Smooth muscle cell (in vitro differentiated cells): Measurements from ENCODE around the gene DYNC1I1. TPM values are rescaled to one million over a fixed set of nuclear protein-coding genes. Genes with fewer than 3 reads are reported as not detected.

Experiments
- DNase-seq: peaks from one replicate; lab custom pipeline; 2025; ENCODE audit not compliant: unreplicated experiment; lab: John Stamatoyannopoulos, UW
- H2AFZ ChIP-seq: fragments of 200-600 bp; sonication (generic); 2 replicates; pipeline ENCODE4 v1.6.0; 2016; ENCODE audit warnings: antibody characterized with exemption, low read depth, mild to moderate bottlenecking
- H3F3A ChIP-seq: fragments of 200-600 bp; sonication (generic); 2 replicates; pipeline ENCODE4 v1.6.0; 2017; ENCODE audit warnings: antibody characterized with exemption, low read depth
- H3K27ac ChIP-seq: fragments of 200-600 bp; sonication (generic); 2 replicates; pipeline ENCODE4 v1.5.1; 2016; ENCODE audit warnings: low read depth, mild to moderate bottlenecking
- H3K27me3 ChIP-seq: fragments of 200-600 bp; sonication (generic); 2 replicates; pipeline ENCODE4 v1.6.1; 2016; ENCODE audit warnings: low read depth, mild to moderate bottlenecking
- H3K36me3 ChIP-seq: fragments of 200-600 bp; sonication (generic); 2 replicates; pipeline ENCODE4 v1.5.1; 2016; ENCODE audit warnings: low read depth
- H3K4me1 ChIP-seq: fragments of 200-600 bp; sonication (generic); 2 replicates; pipeline ENCODE4 v1.5.1; 2016; ENCODE audit warnings: low read depth
- H3K4me2 ChIP-seq: fragments of 200-600 bp; sonication (generic); 2 replicates; pipeline ENCODE4 v1.6.0; 2016; ENCODE audit warnings: mild to moderate bottlenecking
- H3K4me3 ChIP-seq: fragments of 200-600 bp; sonication (generic); 2 replicates; pipeline ENCODE4 v1.5.1; 2016; ENCODE audit warnings: mild to moderate bottlenecking
- H3K79me2 ChIP-seq: fragments of 200-600 bp; sonication (generic); 2 replicates; pipeline ENCODE4 v1.6.0; 2016; ENCODE audit warnings: low read depth, mild to moderate bottlenecking
- H3K9ac ChIP-seq: fragments of 200-600 bp; sonication (generic); 2 replicates; pipeline ENCODE4 v1.6.0; 2016; ENCODE audit warnings: low read depth
- H3K9me3 ChIP-seq: fragments of 200-600 bp; sonication (generic); replicated peaks from 2 replicates; pipeline ENCODE4 v1.5.1; 2016; ENCODE audit warnings: low read depth
- H4K20me1 ChIP-seq: fragments of 200-600 bp; sonication (generic); 2 replicates; pipeline ENCODE4 v1.6.0; 2016; ENCODE audit warnings: low read depth
- CTCF ChIP-seq: fragments of 200-600 bp; sonication (generic); IDR thresholded peaks from 2 replicates; pipeline ENCODE4 v1.5.1; 2017; ENCODE audit warnings: borderline replicate concordance, mild to moderate bottlenecking, antibody characterized with exemption; ENCODE audit not compliant: insufficient read depth, poor library complexity, severe bottlenecking
- WGBS: methylation state at CpG from one replicate; pipeline ENCODE4 v1.1.7; 2016; ENCODE audit warnings: low lambda C conversion rate; 5-methylcytosine and 5-hydroxymethylcytosine counted together
- polyA plus RNA-seq: library from polyadenylated mRNA; unstranded; fragments of >200 nt; fragmentation: Nextera tagmentation; extraction: Ambion mirVana; gene quantifications from 2 replicates; pipeline ENCODE4 v1.2.1, GENCODE V29; 2016
- total RNA-seq: library from RNA; depleted of rRNA; stranded (reverse); fragments of >200 nt; gene quantifications from 2 replicates; pipeline ENCODE4 v1.2.3, GENCODE V29; 2014

Gene DYNC1I1
- total and polyA plus RNA-seq, 2 experiments from 2014 or later = 1.1 to 2.4 TPM

- H3K4me3 ChIP-seq = no peak overlapping the region
- H3K4me2 ChIP-seq = no peak overlapping the region
- no peaks in the 10 kb centered on the region for H3K9me3 ChIP-seq
- TF ChIP-seq CTCF = no peak
- H3K9ac ChIP-seq = no peak overlapping the region
- 95% methylated on average over 4 of the region's 4 CpGs for WGBS
- no peaks in the 10 kb centered on the region for H3F3A ChIP-seq
- no peak overlapping the region for H3K27ac ChIP-seq
- H3K79me2 ChIP-seq = no peaks in the 10 kb centered on the region
- H2AFZ ChIP-seq = no peak overlapping the region
- H3K36me3 ChIP-seq = no peaks in the 10 kb centered on the region
- H3K27me3 ChIP-seq = no peaks in the 10 kb centered on the region
- no peaks in the 10 kb centered on the region for H3K4me1 ChIP-seq
- no peak for DNase-seq
- no peaks in the 10 kb centered on the region for H4K20me1 ChIP-seq
Observed at GRCh38 chr7:95874541-95875265, 102.3 kb downstream of the DYNC1I1 start.

GRCh38 chr7:95875519-95875918 lies 103.2 kb downstream of the DYNC1I1 start:
- Histone ChIP-seq H3K9ac (no peak overlapping the region), H3K27ac (no peak overlapping the region), H3F3A (no peaks in the 10 kb centered on the region), H3K27me3 (no peaks in the 10 kb centered on the region), H3K4me3 (no peak overlapping the region), H3K4me2 (no peak overlapping the region), H3K9me3 (no peaks in the 10 kb centered on the region), H4K20me1 (no peaks in the 10 kb centered on the region), H3K36me3 (no peaks in the 10 kb centered on the region), H2AFZ (no peak overlapping the region), H3K79me2 (no peaks in the 10 kb centered on the region), H3K4me1 (no peaks in the 10 kb centered on the region)
- no peak for DNase-seq
- no peak for TF ChIP-seq CTCF

DNA sequence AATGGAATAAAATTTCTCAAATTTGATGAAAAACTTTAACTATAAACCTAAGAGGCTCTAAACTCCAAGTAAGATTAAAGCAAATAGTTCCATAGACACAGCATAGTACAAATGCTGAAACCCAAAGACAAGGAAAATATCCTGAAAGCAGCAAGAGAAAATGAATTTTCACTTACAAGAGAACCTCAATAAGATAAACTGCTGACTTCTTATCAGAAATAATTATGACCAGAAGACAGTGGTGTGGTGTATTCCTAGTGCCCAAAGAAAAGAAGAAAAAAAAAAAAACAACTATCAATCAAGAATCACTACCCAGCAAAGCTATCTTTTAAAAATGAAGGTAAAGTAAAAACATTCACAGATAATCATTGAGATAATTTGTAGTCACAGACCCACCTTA lies 106.3 kb downstream of the DYNC1I1 start:
- Histone ChIP-seq H3K4me1 (no peaks in the 10 kb centered on the region), H4K20me1 (no peaks in the 10 kb centered on the region), H3K36me3 (no peaks in the 10 kb centered on the region), H3K4me3 (no peak overlapping the region), H3K9ac (no peak overlapping the region), H3F3A (no peaks in the 10 kb centered on the region), H2AFZ (no peak overlapping the region), H3K27ac (no peak overlapping the region), H3K9me3 (no peaks in the 10 kb centered on the region), H3K4me2 (no peak overlapping the region), H3K79me2 (no peaks in the 10 kb centered on the region), H3K27me3 (no peaks in the 10 kb centered on the region)
- TF ChIP-seq CTCF = no peak
- DNase-seq = no peak

- no peaks in the 10 kb centered on the region for H3K79me2 ChIP-seq
- DNase-seq = no peak
- no peaks in the 10 kb centered on the region for H3K9me3 ChIP-seq
- no peaks in the 10 kb centered on the region for H3K36me3 ChIP-seq
- H3K4me3 ChIP-seq = no peak overlapping the region
- no peaks in the 10 kb centered on the region for H3K4me1 ChIP-seq
- no peaks in the 10 kb centered on the region for H3F3A ChIP-seq
- H4K20me1 ChIP-seq = no peaks in the 10 kb centered on the region
- H2AFZ ChIP-seq = no peak overlapping the region
- no peak overlapping the region for H3K27ac ChIP-seq
- 92% methylated on average over 1 of the region's 1 CpG for WGBS
- no peak overlapping the region for H3K9ac ChIP-seq
- no peaks in the 10 kb centered on the region for H3K27me3 ChIP-seq
- TF ChIP-seq CTCF = no peak
- no peak overlapping the region for H3K4me2 ChIP-seq
Observed at GRCh38 chr7:95881597-95881996, 109.2 kb downstream of the DYNC1I1 start.
